T-cell (primary cell): ENCODE measurements around the gene GPR132. TPM values are rescaled to one million over a fixed set of nuclear protein-coding genes. Genes with fewer than 3 reads are reported as not detected.

Experiments used
- ATAC-seq, 4 experiments: fragments of 200-7000 bp in 3 of 4; fragments of 150-1000 bp in 1 of 4; cut with Tn5 transposase; replicated peaks in 1 of 4; 1 replicate in 3 of 4; 2 replicates in 1 of 4; pipeline ENCODE4 v1.10.0; 2021; ENCODE audit warnings: moderate library complexity in 3 of 4, mild to moderate bottlenecking in 2 of 4, moderate number of reproducible peaks in 1 of 4
- CTCF ChIA-PET, 2 donors: fragments of 300-600 bp; sonication (Branson Sonifier 250); formaldehyde crosslinking; loops; one replicate each; lab custom pipeline; 2022; ENCODE audit warnings: antibody characterized with exemption in 2 of 2; lab: Charles Lee
- POLR2A ChIA-PET, 2 donors: fragments of 300-600 bp; sonication (Branson Sonifier 250); formaldehyde crosslinking; loops; one replicate each; lab custom pipeline; 2022; ENCODE audit warnings: antibody characterized with exemption in 2 of 2; lab: Charles Lee
- DNase-seq, 35 experiments: peaks; one replicate each; pipeline versions ENCODE4 v3.0.0 to v3.0.0-alpha.2; 2013 to 2023
- H3K27ac ChIP-seq: one replicate; pipeline ENCODE4 v1.5.1; 2013; ENCODE audit warnings: low read length
- H3K27me3 ChIP-seq, 2 experiments: replicated peaks in 1 of 2; 1 replicate in 1 of 2; 2 replicates in 1 of 2; pipeline versions ENCODE4 v1.6.1 to v1.7.0; 2013; ENCODE audit warnings: low read length in 1 of 2, mixed read lengths in 1 of 2; ENCODE audit not compliant: control insufficient read depth in 2 of 2, insufficient read depth in 2 of 2; ENCODE audit errors: extremely low read depth in 1 of 2
- H3K36me3 ChIP-seq, 2 donors: 1 replicate in 1 of 2; 2 replicates in 1 of 2; pipeline versions ENCODE4 v1.6.1 to v1.7.0; 2013; ENCODE audit warnings: low read length in 1 of 2; ENCODE audit not compliant: control insufficient read depth in 2 of 2, insufficient read depth in 1 of 2; ENCODE audit errors: extremely low read depth in 1 of 2
- H3K4me1 ChIP-seq, 2 experiments: 1 replicate in 1 of 2; 2 replicates in 1 of 2; pipeline versions ENCODE4 v1.6.1 to v1.7.0; 2013; ENCODE audit warnings: low read length in 2 of 2, mixed read lengths in 1 of 2; ENCODE audit not compliant: insufficient read depth in 2 of 2, control insufficient read depth in 1 of 2; ENCODE audit errors: extremely low read depth in 1 of 2
- H3K4me3 ChIP-seq, 2 donors: 1 replicate in 1 of 2; 2 replicates in 1 of 2; pipeline versions ENCODE4 v1.5.1 to v1.7.0; 2013; ENCODE audit warnings: mild to moderate bottlenecking in 2 of 2, low read length in 1 of 2, moderate library complexity in 1 of 2; ENCODE audit not compliant: control insufficient read depth in 1 of 2; ENCODE audit errors: extremely low read depth in 1 of 2
- H3K9me3 ChIP-seq: 2 replicates; pipeline ENCODE4 v1.7.0; 2013
- H3K27ac Mint-ChIP-seq, 2 donors: one replicate each; pipeline ENCODE4 v1.8.0; 2020 to 2021; ENCODE audit warnings: mild to moderate bottlenecking in 2 of 2, mixed read lengths in 2 of 2
- H3K27me3 Mint-ChIP-seq, 2 donors: one replicate each; pipeline ENCODE4 v1.8.0; 2021 to 2022; ENCODE audit warnings: mixed read lengths in 2 of 2
- H3K36me3 Mint-ChIP-seq: one replicate; pipeline ENCODE4 v1.8.0; 2021; ENCODE audit warnings: mixed read lengths
- H3K4me1 Mint-ChIP-seq, 3 donors: one replicate each; pipeline ENCODE4 v1.8.0; 2020 to 2022; ENCODE audit warnings: mixed read lengths in 3 of 3, mild to moderate bottlenecking in 1 of 3
- H3K4me3 Mint-ChIP-seq, 3 donors: one replicate each; pipeline ENCODE4 v1.8.0; 2020 to 2022; ENCODE audit warnings: mild to moderate bottlenecking in 3 of 3, mixed read lengths in 3 of 3, moderate library complexity in 3 of 3
- H3K9me3 Mint-ChIP-seq, 3 donors: one replicate each; pipeline ENCODE4 v1.8.0; 2020 to 2022; ENCODE audit warnings: mixed read lengths in 3 of 3
- WGBS: methylation state at CpG from one replicate; pipeline ENCODE4 v1.1.5; 2013; ENCODE audit warnings: missing lambda C conversion rate; ENCODE audit not compliant: insufficient coverage; 5-methylcytosine and 5-hydroxymethylcytosine counted together
- total RNA-seq, 35 experiments: library from RNA in 6 of 35; stranded (reverse) in 6 of 35; fragments of 120-200 nt in 1 of 35; gene quantifications; one replicate each; pipeline versions ENCODE4 v1.2.1 to v1.2.4 and lab custom pipeline; 2013 to 2026

The GPR132 gene
- total RNA-seq, 5 donors from 2014 or later (not counting 1 experiment from before 2014, with no cell fraction given): 47.0 to 58.0 (median 49.7) TPM

GRCh38 chr14:105059035-105059924 lies 6.0 kb downstream of the GPR132 start:
- H3K4me3 Mint-ChIP-seq: peak overlapping the region; percentile 80 to 85 (median 82)
- ChIA-PET CTCF (interaction anchor here (0.5 to 2.4 kb wide), 3 partner anchors 15 to 414 kb away, joined by 3 to 10 read pairs (median 3); no protein-coding TSS in a partner anchor), POLR2A (no interaction called here)
- DNase-seq (peak in 33 of 35 experiments; percentile 41 to 94 (median 80)), ATAC-seq (peak; percentile 36 to 82 (median 40))
- peaks cover 54 to 57% (median 56%) of the 10 kb centered on the region in 3 donors for H3K4me1 Mint-ChIP-seq
- Histone ChIP-seq H3K4me3 (peak overlapping the region in 1 of 2 donors; percentile 62), H3K4me1 (peaks cover 29 to 63% of the 10 kb centered on the region in 2 experiments), H3K36me3 (peaks cover 6 to 29% of the 10 kb centered on the region in 2 donors), H3K9me3 (no peaks in the 10 kb centered on the region), H3K27ac (peak overlapping the region; percentile 96), H3K27me3 (no peaks in the 10 kb centered on the region)
- no peaks in the 10 kb centered on the region for H3K27me3 Mint-ChIP-seq
- WGBS: 49% methylated on average over 14 of the region's 22 CpGs
- no peaks in the 10 kb centered on the region for H3K9me3 Mint-ChIP-seq
- peak overlapping the region; percentile 97 to 98 for H3K27ac Mint-ChIP-seq
- H3K36me3 Mint-ChIP-seq: peaks cover 23% of the 10 kb centered on the region

GRCh38 chr14:105058521-105059034 lies 6.7 kb downstream of the GPR132 start:
- no peak for DNase-seq
- H3K4me1 ChIP-seq: peaks cover 28 to 59% of the 10 kb centered on the region in 2 experiments
- peak overlapping the region; percentile 97 to 98 for H3K27ac Mint-ChIP-seq
- H3K4me3 Mint-ChIP-seq: peak overlapping the region in 1 of 3 donors; percentile 82
- H3K27me3 Mint-ChIP-seq: no peaks in the 10 kb centered on the region
- ChIA-PET CTCF (interaction anchor here (0.7 to 2.4 kb wide), 2 partner anchors 14 to 28 kb away, joined by 3 to 10 read pairs; no protein-coding TSS in a partner anchor), POLR2A (no interaction called here)
- peaks cover 11 to 36% of the 10 kb centered on the region in 2 donors for H3K36me3 ChIP-seq
- H3K4me3 ChIP-seq: no peak overlapping the region
- peak overlapping the region; percentile 96 for H3K27ac ChIP-seq
- no peak for ATAC-seq
- H3K27me3 ChIP-seq: no peaks in the 10 kb centered on the region
- no peaks in the 10 kb centered on the region for H3K9me3 Mint-ChIP-seq
- H3K4me1 Mint-ChIP-seq: peaks cover 47 to 55% (median 52%) of the 10 kb centered on the region in 3 donors
- H3K36me3 Mint-ChIP-seq: peaks cover 27% of the 10 kb centered on the region
- 96% methylated on average over 6 of the region's 14 CpGs for WGBS
- H3K9me3 ChIP-seq: no peaks in the 10 kb centered on the region

- Mint-ChIP-seq H3K4me3 (no peak overlapping the region), H3K4me1 (peaks cover 33 to 41% (median 38%) of the 10 kb centered on the region in 3 donors), H3K27ac (peak overlapping the region in 1 of 2 donors; percentile 66), H3K9me3 (no peaks in the 10 kb centered on the region), H3K36me3 (peaks cover 31% of the 10 kb centered on the region), H3K27me3 (no peaks in the 10 kb centered on the region)
- WGBS: 94% methylated on average over 19 of the region's 22 CpGs
- Histone ChIP-seq H3K4me3 (no peak overlapping the region), H3K27me3 (no peaks in the 10 kb centered on the region), H3K4me1 (peaks cover 16 to 37% of the 10 kb centered on the region in 2 experiments), H3K36me3 (peaks cover 11 to 49% of the 10 kb centered on the region in 2 donors), H3K9me3 (no peaks in the 10 kb centered on the region), H3K27ac (no peak overlapping the region)
- DNase-seq (no peak), ATAC-seq (no peak)
- ChIA-PET CTCF (interaction anchor here in 1 of 2 donors (0.7 kb wide), 1 partner anchor 13 kb away, joined by 3 read pairs; no protein-coding TSS in a partner anchor), POLR2A (no interaction called here)
Observed at GRCh38 chr14:105056303-105056831, 8.9 kb downstream of the GPR132 start.

GRCh38 chr14:105055736-105056302 lies 9.4 kb downstream of the GPR132 start:
- Histone ChIP-seq H3K27me3 (no peaks in the 10 kb centered on the region), H3K36me3 (peaks cover 11 to 55% of the 10 kb centered on the region in 2 donors), H3K4me3 (no peak overlapping the region), H3K4me1 (peaks cover 15 to 31% of the 10 kb centered on the region in 2 experiments), H3K27ac (no peak overlapping the region), H3K9me3 (no peaks in the 10 kb centered on the region)
- no peaks in the 10 kb centered on the region for H3K27me3 Mint-ChIP-seq
- DNase-seq (no peak), ATAC-seq (no peak)
- peaks cover 36 to 40% (median 37%) of the 10 kb centered on the region in 3 donors for H3K4me1 Mint-ChIP-seq
- 89% methylated on average over 18 of the region's 33 CpGs for WGBS
- ChIA-PET CTCF (no interaction called here), POLR2A (interaction anchor here in 1 of 2 donors (1.3 kb wide), 1 partner anchor 31 kb away, joined by 9 read pairs; no protein-coding TSS in a partner anchor)
- H3K36me3 Mint-ChIP-seq: peaks cover 35% of the 10 kb centered on the region
- no peak overlapping the region for H3K27ac Mint-ChIP-seq
- H3K4me3 Mint-ChIP-seq: no peak overlapping the region
- H3K9me3 Mint-ChIP-seq: no peaks in the 10 kb centered on the region

GRCh38 chr14:105055334-105055733 lies 9.9 kb downstream of the GPR132 start:
- no peaks in the 10 kb centered on the region for H3K27me3 Mint-ChIP-seq
- peaks cover 35% of the 10 kb centered on the region for H3K36me3 Mint-ChIP-seq
- peaks cover 32 to 35% (median 32%) of the 10 kb centered on the region in 3 donors for H3K4me1 Mint-ChIP-seq
- POLR2A ChIA-PET: interaction anchor here in 1 of 2 donors (1.3 kb wide), 1 partner anchor 32 kb away, joined by 9 read pairs; no protein-coding TSS in a partner anchor
- H3K9me3 Mint-ChIP-seq: no peaks in the 10 kb centered on the region
- CTCF ChIA-PET: no interaction called here
- no peak for ATAC-seq
- H3K4me3 Mint-ChIP-seq: no peak overlapping the region
- H3K4me3 ChIP-seq: no peak overlapping the region
- H3K4me1 ChIP-seq: peaks cover 15 to 26% of the 10 kb centered on the region in 2 experiments
- H3K9me3 ChIP-seq: no peaks in the 10 kb centered on the region
- no peak for DNase-seq
- 93% methylated on average over 11 of the region's 15 CpGs for WGBS
- no peak overlapping the region for H3K27ac Mint-ChIP-seq
- H3K27ac ChIP-seq: no peak overlapping the region
- H3K36me3 ChIP-seq: peaks cover 11 to 59% of the 10 kb centered on the region in 2 donors
- H3K27me3 ChIP-seq: no peaks in the 10 kb centered on the region
